ENCODE data around the gene IQGAP2.

The IQGAP2 gene

DNA sequence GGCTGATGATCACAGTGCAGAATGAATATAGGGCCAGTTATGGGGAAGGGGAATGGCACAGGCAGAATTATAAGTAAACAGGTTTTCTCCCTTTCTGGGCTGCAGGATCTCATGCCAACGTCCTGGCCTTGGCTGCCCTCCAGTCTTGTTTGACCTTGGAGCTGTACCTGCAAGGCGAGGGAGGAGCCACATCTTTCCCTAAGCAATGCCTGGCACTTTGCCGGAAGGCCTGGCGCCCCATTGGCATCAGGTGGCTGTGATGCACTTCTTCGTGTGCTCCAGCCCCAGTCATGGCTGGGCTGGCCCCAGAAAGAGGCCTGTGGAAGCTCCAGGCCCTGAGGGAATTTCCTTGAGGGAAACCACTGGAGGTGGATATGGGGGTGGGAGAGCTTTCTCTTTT lies 16.7 kb upstream of the IQGAP2 start:
- no peak for DNase-seq

DNA sequence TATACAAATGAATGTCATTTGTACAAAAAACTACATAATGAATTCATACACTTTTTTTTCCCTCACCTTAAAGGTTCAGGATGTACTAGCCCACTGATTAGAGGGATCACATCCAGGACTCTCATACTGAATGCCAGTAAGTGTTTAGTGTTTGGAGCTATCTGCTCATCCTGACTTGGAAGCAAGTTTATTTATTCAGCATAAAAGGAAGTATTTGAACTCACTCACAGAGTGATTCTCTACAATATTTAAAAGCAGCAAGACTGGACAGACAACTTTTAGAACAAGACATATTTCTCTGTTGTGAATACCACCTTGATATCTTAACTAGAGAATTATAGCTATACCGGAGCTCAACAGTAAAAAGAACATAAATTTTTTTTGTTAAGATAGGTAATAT lies 14.8 kb upstream of the IQGAP2 start:
- no peak for DNase-seq

DNA sequence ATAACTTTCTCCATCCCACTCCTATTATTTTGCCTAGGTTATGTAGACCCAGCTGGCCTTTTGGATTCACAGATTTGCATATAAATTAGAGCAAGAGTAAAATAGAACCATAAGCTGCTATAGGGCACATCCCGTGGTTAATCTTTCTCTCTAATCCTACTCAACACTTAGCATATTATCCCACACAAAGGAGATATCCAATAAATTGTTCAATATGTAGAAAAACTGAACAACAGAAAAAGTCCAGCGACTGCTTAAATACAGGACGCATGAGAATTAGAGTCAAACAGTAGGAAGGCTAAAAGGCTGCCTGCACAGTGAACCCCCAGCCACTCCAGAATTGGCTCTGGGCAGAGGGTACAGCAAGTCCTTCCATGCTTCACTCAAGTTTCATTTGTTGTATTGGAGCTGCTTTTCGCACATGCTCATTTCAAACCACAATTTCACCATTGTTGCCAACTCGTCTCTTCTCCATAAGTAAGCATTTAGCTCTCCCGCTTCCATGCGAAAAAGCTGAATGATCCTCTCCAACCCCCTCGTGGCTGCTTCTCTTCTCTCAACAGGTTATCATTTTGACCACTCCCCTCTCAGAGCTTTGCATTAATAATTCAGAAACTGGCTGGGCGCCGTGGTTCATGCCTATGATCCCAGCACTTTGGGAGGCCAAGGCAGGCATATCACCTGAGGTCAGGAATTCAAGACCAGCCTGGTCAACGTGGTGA lies 14.1 kb upstream of the IQGAP2 start:
- no peak for DNase-seq

- DNase-seq, result no peak
Observed at GRCh38 chr5:76389513-76390154, 13.5 kb upstream of the IQGAP2 start.

DNA sequence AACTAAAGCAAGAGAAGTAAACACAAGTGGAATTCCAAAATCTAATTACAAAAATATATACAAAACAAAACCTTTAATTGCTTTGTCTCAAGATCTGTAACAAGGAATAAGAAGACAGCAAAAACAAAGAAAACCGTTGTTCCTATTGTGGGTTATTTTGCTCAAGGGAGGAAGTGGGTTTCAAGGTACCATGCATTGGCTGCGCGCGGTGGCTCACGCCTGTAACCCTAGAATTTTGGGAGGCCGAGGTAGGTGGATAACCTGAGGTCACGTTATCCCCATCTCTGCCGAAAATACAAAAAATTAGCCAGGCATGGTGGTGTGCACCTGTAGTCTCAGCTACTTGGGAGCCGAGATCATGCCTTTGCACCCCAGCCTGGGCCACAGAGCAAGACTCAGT lies 12.1 kb upstream of the IQGAP2 start:
- DNase-seq, result no peak

- DNase-seq, result no peak
Observed at GRCh38 chr5:76393035-76393680, 9.9 kb upstream of the IQGAP2 start.

DNA sequence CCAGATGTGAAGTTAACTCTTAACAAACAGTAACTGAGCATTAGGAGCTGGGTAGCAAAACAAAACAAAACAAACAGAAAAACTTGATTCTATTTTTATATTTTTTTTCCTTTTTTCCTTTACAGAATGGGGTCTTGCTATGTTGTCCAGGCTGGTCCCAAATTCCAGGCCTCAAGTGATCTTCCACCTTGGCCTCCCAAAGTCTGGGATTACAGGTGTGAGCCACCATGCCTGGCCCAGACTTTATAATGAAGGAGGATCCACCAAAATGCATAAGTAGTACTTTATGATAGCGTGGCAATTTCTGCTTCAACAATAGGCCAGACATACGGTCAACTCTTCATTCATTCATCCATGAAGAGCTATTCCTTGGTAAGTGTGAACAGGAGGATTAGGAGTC lies 5.9 kb upstream of the IQGAP2 start:
- no peak for DNase-seq

DNA sequence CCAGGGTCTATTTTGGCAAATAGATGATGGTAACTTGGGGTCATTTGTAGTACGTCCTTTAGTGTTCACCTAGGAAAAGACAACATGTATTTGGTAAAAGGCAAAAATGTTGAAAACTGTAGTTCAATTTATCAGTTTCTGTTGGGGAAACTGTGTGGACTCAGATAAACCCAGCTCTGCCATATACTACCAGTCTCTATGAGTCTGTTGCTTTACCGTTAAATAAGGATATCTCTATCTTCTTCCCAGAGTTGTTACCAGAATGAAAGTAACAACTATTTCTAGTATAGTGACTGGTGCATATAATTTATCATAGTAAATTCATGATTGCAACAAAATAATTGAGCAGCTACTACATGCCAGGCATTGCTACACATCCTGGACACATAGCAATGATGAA lies 3.8 kb upstream of the IQGAP2 start:
- DNase-seq, result no peak

GRCh38 chr5:76400466-76400865 lies 2.6 kb upstream of the IQGAP2 start:
- no peak for DNase-seq

DNA sequence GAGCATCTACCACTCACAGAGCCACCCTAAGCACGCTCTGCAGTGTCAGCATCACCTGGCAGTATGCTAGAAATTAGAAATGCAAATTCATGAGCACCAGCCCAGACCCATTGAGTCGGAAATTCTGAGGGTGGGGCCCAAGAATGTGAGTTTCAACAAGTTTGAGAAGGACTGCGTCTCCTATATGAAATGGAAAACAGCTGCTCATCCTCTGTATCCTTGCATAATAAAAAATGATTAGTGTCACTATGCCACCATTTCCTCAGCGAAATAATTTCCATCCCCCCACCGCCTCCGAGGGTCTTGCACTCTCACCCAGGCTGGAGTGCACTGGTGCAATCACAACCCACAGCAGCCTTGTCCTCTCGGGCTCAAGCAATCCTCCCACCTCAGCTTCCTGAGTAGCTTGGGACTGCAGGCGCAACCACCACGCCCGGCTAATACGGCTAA lies 1.3 kb upstream of the IQGAP2 start:
- peak; percentile 56 for DNase-seq

- DNase-seq, result peak; percentile 91
Observed at GRCh38 chr5:76402251-76402885, 717 bp upstream of the IQGAP2 start.

DNA sequence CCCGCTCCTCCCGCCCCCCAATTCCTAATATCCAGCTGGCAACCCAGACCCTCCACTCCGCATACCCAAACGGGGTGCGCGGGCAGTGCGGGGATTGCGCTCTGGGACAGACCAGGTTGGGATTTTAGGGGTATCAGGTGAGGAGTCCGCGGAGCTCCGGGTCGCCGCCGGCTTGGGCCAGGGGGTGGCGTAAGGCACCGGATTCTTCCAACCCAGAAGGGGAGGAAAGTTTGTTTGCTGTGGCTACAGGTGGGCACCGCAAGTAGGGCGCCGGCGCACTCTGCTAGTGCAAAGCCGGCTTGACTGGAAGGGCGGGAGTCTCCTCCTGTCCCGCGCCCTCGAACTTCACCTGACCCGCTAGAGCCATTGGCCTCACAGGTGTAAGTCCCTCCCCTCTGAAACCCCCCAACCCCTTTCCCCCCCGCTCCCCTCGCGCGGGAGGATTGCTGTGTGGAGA lies 709 bp downstream of the IQGAP2 start:
- DNase-seq, result peak; percentile 73

- DNase-seq, result peak; percentile 81
Observed at GRCh38 chr5:76404223-76405211, 1.4 kb downstream of the IQGAP2 start.

- no peak for DNase-seq
Observed at GRCh38 chr5:76406014-76406413, 2.9 kb downstream of the IQGAP2 start.

- no peak for DNase-seq
Observed at GRCh38 chr5:76406673-76407072, 3.6 kb downstream of the IQGAP2 start.

DNA sequence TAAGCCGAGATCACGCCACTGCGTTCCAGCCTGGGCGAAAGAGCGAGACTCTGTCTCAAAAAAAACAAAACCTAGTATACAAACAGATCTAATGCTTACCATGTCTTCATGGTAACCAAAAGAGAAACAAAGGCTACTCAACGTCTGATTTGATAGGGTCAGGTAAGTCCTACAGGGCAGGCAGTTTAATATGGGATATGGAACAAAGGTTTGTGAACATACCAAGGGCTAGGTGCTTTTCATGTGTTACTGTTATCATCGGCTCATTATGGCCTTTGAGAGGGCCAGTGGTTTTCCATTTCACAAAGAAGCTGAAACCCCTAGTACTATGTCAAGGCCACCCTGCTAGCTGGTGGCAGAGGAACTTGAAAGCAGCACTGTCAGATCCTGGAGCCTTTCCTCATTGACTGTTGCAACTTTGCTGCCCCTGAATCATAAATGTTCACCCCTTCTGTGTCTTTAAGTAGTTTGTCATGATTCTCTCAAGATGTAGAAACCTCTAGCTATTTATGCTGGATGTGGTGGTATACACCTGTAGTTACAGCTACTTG lies 5.1 kb downstream of the IQGAP2 start:
- no peak for DNase-seq

GRCh38 chr5:76412511-76412910 lies 9.4 kb downstream of the IQGAP2 start:
- DNase-seq, result no peak

DNA sequence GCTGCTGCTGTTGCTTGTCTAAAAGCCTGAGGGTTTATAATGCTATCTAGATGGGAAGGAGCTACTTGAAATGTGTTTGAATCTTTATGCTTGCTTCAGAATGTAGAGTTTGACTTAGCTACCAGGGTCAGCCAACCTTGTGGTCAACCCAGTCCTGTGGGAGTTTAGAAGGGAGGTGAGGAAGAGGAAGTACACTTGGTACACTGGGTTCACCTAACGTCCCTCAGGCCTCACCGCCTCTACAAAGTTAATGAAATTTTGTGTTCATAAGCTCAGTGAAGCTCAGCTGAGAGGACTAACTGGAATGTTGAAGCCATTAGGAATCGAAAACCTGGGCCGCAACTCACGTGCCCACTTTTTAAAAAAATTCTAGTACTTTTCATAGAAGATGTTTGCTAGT lies 10.7 kb downstream of the IQGAP2 start:
- no peak for DNase-seq

DNA sequence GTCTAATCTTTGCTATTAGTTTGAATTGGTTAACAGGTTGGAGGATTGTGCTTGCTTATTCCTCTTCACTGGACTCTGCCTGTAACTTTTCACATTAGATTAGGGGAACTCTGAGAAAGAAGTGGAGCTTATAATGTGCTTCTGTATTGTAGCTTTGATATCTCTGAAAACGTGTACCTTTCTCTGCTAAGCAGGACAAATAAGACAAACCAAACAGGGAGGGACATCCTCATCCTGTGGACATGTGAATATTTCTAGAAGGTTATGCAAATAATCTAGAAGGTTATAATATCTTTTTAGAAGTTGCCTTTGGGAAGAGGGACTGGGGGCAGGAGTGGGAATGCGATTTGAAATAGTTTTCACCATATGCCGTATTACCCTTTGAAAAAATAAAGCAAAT lies 11.7 kb downstream of the IQGAP2 start:
- DNase-seq, result no peak

DNA sequence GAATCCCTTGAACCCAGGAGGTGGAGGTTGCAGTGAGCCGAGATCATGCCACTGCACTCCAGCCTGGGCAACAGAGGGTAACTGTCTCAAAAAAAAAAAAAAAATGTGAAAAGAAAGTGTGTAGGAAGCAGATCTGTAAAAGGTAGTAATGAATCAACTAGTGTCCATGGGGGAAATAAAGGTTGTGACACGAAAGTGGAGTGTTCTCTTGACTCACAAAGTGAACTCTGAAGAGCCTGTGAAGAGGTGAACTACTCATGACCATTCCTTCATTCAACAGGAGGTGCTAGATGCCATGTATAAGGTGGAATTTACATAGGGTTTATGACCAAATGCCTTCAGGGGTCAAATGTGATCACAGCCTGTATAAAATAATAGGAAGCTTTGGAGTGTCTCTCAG lies 12.8 kb downstream of the IQGAP2 start:
- no peak for DNase-seq

GRCh38 chr5:76419597-76420298 lies 16.7 kb downstream of the IQGAP2 start:
- DNase-seq, result no peak
